Measurements from ENCODE around the gene PAN3.

GRCh38 chr13:28344163-28344562, 205.8 kb downstream of the PAN3 start:
- TF ChIP-seq PKNOX1 (IDR thresholded peaks at IDR 0.05), result no peak
- TF ChIP-seq FOXM1 (IDR thresholded peaks at IDR 0.05; ENCODE audit: borderline replicate concordance), result no peak
- no peak for TF ChIP-seq SUZ12 (IDR thresholded peaks at IDR 0.05)
- no peak for TF ChIP-seq FOXK2 (IDR thresholded peaks at IDR 0.05)
- no peak for TF ChIP-seq SP1 (IDR thresholded peaks at IDR 0.05)
- no peak for TF ChIP-seq BHLHE40 (IDR thresholded peaks at IDR 0.05; ENCODE audit: borderline replicate concordance)
- TF ChIP-seq ELF4 (IDR thresholded peaks at IDR 0.05), result no peak
- no peak for TF ChIP-seq FOXA1 (IDR thresholded peaks at IDR 0.05)
- TF ChIP-seq ZNF384 (IDR thresholded peaks at IDR 0.05), result no peak
- no peak for TF ChIP-seq L3MBTL2 (conservative IDR thresholded peaks at IDR 0.05)
- no peak for TF ChIP-seq NFRKB (IDR thresholded peaks at IDR 0.05)
